Gastrocnemius medialis (tissue), 4 donors: ENCODE results near the gene ZNF322.

Source experiments
- CTCF ChIP-seq, 5 experiments: fragments of 450-650 bp in 3 of 5; fragments of 200-600 bp in 2 of 5; sonication (generic) in 2 of 5; IDR thresholded peaks in 4 of 5; conservative IDR thresholded peaks in 1 of 5; 1 replicate in 4 of 5; 2 replicates in 1 of 5; pipeline ENCODE4 v1.5.1; 2016 to 2019; ENCODE audit warnings: antibody characterized with exemption in 5 of 5, mild to moderate bottlenecking in 3 of 5, moderate library complexity in 3 of 5
- POLR2A ChIP-seq, 2 donors: fragments of 450-650 bp; IDR thresholded peaks; one replicate each; pipeline ENCODE4 v1.6.1; 2017; ENCODE audit warnings: antibody characterized with exemption in 2 of 2, mild to moderate bottlenecking in 2 of 2, moderate library complexity in 2 of 2

- TF ChIP-seq CTCF (IDR thresholded peaks at IDR 0.05 in 4 of 5, conservative IDR thresholded peaks at IDR 0.05 in 1 of 5) (no peak), POLR2A (IDR thresholded peaks at IDR 0.05) (no peak)
Measured at GRCh38 chr6:26598267-26598666, 61.3 kb downstream of the ZNF322 start.
